Calu3 (cell line): ENCODE data around the gene LCN10. TPM values are rescaled to one million over a fixed set of nuclear protein-coding genes. Genes with fewer than 3 reads are reported as not detected.

Experiments used
- BruUV-seq: library from RNA; stranded (reverse); fragments of 400-500 nt; replicated peaks from 2 replicates; lab custom pipeline; 2021; lab: Mats Ljungman, UMichigan
- CTCF ChIA-PET: fragments of 300-600 bp; sonication (Branson Sonifier 250); formaldehyde crosslinking; loops from one replicate; lab custom pipeline; 2022; ENCODE audit warnings: antibody characterized with exemption; lab: Charles Lee
- DNase-seq: peaks from one replicate; pipeline ENCODE4 v3.0.0; 2022
- H3K27ac Mint-ChIP-seq: one replicate; pipeline ENCODE4 v1.8.0; 2022; ENCODE audit warnings: mixed read lengths; ENCODE audit not compliant: unreplicated experiment
- H3K27me3 Mint-ChIP-seq: one replicate; pipeline ENCODE4 v1.8.0; 2022; ENCODE audit warnings: mixed read lengths; ENCODE audit not compliant: unreplicated experiment
- H3K36me3 Mint-ChIP-seq: one replicate; pipeline ENCODE4 v1.8.0; 2022; ENCODE audit warnings: mild to moderate bottlenecking, moderate library complexity, mixed read lengths; ENCODE audit not compliant: insufficient read depth, unreplicated experiment
- H3K4me1 Mint-ChIP-seq: one replicate; pipeline ENCODE4 v1.8.0; 2022; ENCODE audit warnings: mild to moderate bottlenecking, low read depth, mixed read lengths; ENCODE audit not compliant: unreplicated experiment
- H3K4me3 Mint-ChIP-seq: one replicate; pipeline ENCODE4 v1.8.0; 2022; ENCODE audit warnings: mild to moderate bottlenecking, low read depth, moderate library complexity, mixed read lengths; ENCODE audit not compliant: unreplicated experiment
- H3K9me3 Mint-ChIP-seq: one replicate; pipeline ENCODE4 v1.8.0; 2022; ENCODE audit warnings: low read depth, mixed read lengths; ENCODE audit not compliant: unreplicated experiment
- intact Hi-C: fragments of 100-400 bp; cut with micrococcal nuclease; formaldehyde crosslinking; loops from one replicate; pipeline ENCODE4 v1.10.0; 2022; ENCODE audit not compliant: unreplicated experiment
- microRNA-seq: library from miRNA; unstranded; fragments of <30 nt; microRNA quantifications from one replicate; pipeline ENCODE4 v1.2.0, GENCODE V29; 2022
- total RNA-seq: library from RNA; stranded (reverse); gene quantifications from 2 replicates; pipeline ENCODE4 v1.2.3, GENCODE V29; 2022
- TF ChIP-seq, protein P1 (sequence below): fragments of 200-600 bp; IDR thresholded peaks from one replicate; pipeline ENCODE4 v1.8.0; 2022; ENCODE audit warnings: antibody characterized with exemption; ENCODE audit not compliant: unreplicated experiment

Gene LCN10
- total RNA-seq, 1 experiment from 2014 or later = 0.33 TPM

GRCh38 chr9:136690806-136691261, 51.9 kb downstream of the LCN10 start:
- CTCF ChIA-PET = no interaction called here
- TF ChIP-seq, protein P1, sequence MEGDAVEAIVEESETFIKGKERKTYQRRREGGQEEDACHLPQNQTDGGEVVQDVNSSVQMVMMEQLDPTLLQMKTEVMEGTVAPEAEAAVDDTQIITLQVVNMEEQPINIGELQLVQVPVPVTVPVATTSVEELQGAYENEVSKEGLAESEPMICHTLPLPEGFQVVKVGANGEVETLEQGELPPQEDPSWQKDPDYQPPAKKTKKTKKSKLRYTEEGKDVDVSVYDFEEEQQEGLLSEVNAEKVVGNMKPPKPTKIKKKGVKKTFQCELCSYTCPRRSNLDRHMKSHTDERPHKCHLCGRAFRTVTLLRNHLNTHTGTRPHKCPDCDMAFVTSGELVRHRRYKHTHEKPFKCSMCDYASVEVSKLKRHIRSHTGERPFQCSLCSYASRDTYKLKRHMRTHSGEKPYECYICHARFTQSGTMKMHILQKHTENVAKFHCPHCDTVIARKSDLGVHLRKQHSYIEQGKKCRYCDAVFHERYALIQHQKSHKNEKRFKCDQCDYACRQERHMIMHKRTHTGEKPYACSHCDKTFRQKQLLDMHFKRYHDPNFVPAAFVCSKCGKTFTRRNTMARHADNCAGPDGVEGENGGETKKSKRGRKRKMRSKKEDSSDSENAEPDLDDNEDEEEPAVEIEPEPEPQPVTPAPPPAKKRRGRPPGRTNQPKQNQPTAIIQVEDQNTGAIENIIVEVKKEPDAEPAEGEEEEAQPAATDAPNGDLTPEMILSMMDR = no peak
- H3K9me3 Mint-ChIP-seq = no peaks in the 10 kb centered on the region
- no peak overlapping the region for H3K27ac Mint-ChIP-seq
- intact Hi-C loops = no loop called here
- no peak overlapping the region for H3K4me3 Mint-ChIP-seq
- DNase-seq = no peak
- no peaks in the 10 kb centered on the region for H3K27me3 Mint-ChIP-seq
- BruUV-seq = no TSS peak
- peaks cover 25% of the 10 kb centered on the region for H3K4me1 Mint-ChIP-seq
- H3K36me3 Mint-ChIP-seq = peaks cover 29% of the 10 kb centered on the region

DNA sequence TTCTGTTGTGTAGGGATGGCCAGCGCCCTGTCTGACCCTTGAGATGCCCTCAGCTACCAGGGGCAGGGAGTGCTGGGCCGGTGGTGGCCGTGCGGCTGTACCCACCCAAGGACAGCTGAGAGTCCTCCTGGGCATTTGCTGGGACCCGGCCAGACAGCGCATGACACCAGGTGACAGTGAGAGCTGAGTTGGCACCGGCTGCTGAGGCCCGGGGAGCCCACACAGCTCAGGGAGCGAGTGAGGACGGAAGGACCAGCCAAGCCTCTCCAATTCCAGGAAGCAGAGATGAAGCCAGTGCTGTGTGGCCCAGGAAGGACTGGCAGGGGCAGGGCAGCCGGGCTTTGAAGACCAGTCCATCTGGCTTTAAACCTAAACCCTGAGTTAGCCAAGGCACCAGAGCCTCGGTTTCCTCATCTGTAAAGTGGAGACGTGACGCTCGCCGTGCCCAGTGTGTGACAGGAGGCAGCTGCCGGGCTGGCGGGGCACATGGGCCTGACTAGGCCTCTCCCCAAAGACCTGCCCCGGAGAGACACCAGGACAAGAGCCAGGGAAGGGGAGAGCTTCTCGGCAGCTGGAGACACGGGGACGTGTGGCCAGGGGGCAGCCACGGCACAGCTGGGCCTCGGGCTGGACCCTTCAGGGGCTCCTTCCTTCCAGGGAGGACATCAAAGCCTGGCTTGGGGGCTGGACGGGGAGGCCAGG, 52.5 kb downstream of the LCN10 start:
- CTCF ChIA-PET = no interaction called here
- H3K4me1 Mint-ChIP-seq = peaks cover 23% of the 10 kb centered on the region
- H3K4me3 Mint-ChIP-seq = no peak overlapping the region
- no TSS peak for BruUV-seq
- H3K27ac Mint-ChIP-seq = no peak overlapping the region
- no peaks in the 10 kb centered on the region for H3K27me3 Mint-ChIP-seq
- H3K9me3 Mint-ChIP-seq = no peaks in the 10 kb centered on the region
- H3K36me3 Mint-ChIP-seq = peaks cover 32% of the 10 kb centered on the region
- TF ChIP-seq, protein P1 = no peak
- intact Hi-C loops = no loop called here
- no peak for DNase-seq

DNA sequence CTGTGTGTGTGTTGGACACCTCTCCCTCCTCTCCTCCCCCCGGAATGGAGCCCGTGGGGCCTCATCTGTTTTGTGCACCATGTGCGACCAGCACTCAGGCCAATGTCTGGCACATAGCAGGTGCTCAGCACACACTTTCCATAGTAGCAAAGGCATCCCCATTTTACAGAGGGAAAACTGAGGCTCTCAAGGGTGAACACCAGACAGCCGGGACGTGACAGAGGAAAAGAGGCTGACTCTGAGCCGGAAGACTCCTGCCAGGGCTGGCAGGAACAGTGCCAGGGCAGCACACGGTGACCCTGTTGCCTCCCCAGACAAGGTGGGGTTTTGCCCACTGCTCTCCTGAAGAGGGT, 53.7 kb downstream of the LCN10 start:
- TF ChIP-seq, protein P1 = no peak
- H3K4me3 Mint-ChIP-seq = no peak overlapping the region
- DNase-seq = no peak
- H3K27ac Mint-ChIP-seq = no peak overlapping the region
- H3K4me1 Mint-ChIP-seq = peaks cover 18% of the 10 kb centered on the region
- no TSS peak for BruUV-seq
- H3K9me3 Mint-ChIP-seq = no peaks in the 10 kb centered on the region
- intact Hi-C loops = no loop called here
- no peaks in the 10 kb centered on the region for H3K27me3 Mint-ChIP-seq
- CTCF ChIA-PET = no interaction called here
- H3K36me3 Mint-ChIP-seq = peaks cover 30% of the 10 kb centered on the region

- no peak overlapping the region for H3K4me3 Mint-ChIP-seq
- CTCF ChIA-PET = no interaction called here
Measured at GRCh38 chr9:136688274-136689107, 54.2 kb downstream of the LCN10 start.

More at GRCh38 chr9:136688274-136689107, 54.2 kb downstream of the LCN10 start:
- Mint-ChIP-seq H3K27me3 (no peaks in the 10 kb centered on the region), H3K9me3 (no peaks in the 10 kb centered on the region), H3K36me3 (peaks cover 29% of the 10 kb centered on the region), H3K27ac (no peak overlapping the region), H3K4me1 (peaks cover 15% of the 10 kb centered on the region)
- no peak for DNase-seq
- intact Hi-C loops = no loop called here
- BruUV-seq = no TSS peak
- TF ChIP-seq, protein P1 = no peak

Small RNA genes within 50 kb of the gene (microRNA-seq; reads per million reads assigned to microRNA genes)
- not detected for gene MIR6722

Other genes with a start within 250 kb of the LCN10 start
- gene NOTCH1, start 196.9 kb downstream of the LCN10 start, total RNA-seq = 11.7 and 17.7 TPM in 2 replicates
- gene EGFL7, start 80.0 kb downstream of the LCN10 start, total RNA-seq = 1.2 and 1.3 TPM in 2 replicates
- 40.4 and 45.4 TPM in 2 replicates for gene AGPAT2, start 55.5 kb downstream of the LCN10 start, total RNA-seq
- gene DIPK1B, start 30.4 kb downstream of the LCN10 start, total RNA-seq = 4.0 TPM in 2 replicates
- not detected in 2 replicates for gene LCN6, start 5.6 kb upstream of the LCN10 start, total RNA-seq
- gene LCN8, start 15.3 kb upstream of the LCN10 start, total RNA-seq = not detected in 2 replicates
- gene LCN15, start 21.6 kb upstream of the LCN10 start, total RNA-seq = not detected in 2 replicates
- 64.1 and 75.8 TPM in 2 replicates for gene TMEM141, start 48.4 kb upstream of the LCN10 start, total RNA-seq
- gene CCDC183, start 53.4 kb upstream of the LCN10 start, total RNA-seq = 0.38 TPM in 1 of 2 replicates, not detected in the other
- 68.9 and 72.4 TPM in 2 replicates for gene RABL6, start 65.0 kb upstream of the LCN10 start, total RNA-seq
- gene AJM1, start 99.5 kb upstream of the LCN10 start, total RNA-seq = 2.9 and 3.2 TPM in 2 replicates
- 44.1 and 48.7 TPM in 2 replicates for gene PHPT1, start 106.5 kb upstream of the LCN10 start, total RNA-seq
- 3.1 and 3.6 TPM in 2 replicates for gene MAMDC4, start 109.4 kb upstream of the LCN10 start, total RNA-seq
- 233 and 238 TPM in 2 replicates for gene EDF1, start 123.4 kb upstream of the LCN10 start, total RNA-seq
- 47.8 and 50.5 TPM in 2 replicates for gene TRAF2, start 143.6 kb upstream of the LCN10 start, total RNA-seq
- 49.9 and 50.8 TPM in 2 replicates for gene FBXW5, start 201.8 kb upstream of the LCN10 start, total RNA-seq
- gene C8G, start 202.3 kb upstream of the LCN10 start, total RNA-seq = 3.9 and 4.0 TPM in 2 replicates
- gene LCN12, start 209.3 kb upstream of the LCN10 start, total RNA-seq = 3.8 and 3.9 TPM in 2 replicates
- not detected in 2 replicates for gene PTGDS, start 234.6 kb upstream of the LCN10 start, total RNA-seq
- 0.22 TPM in 1 of 2 replicates, not detected in the other for gene LCNL1, start 240.1 kb upstream of the LCN10 start, total RNA-seq
- gene PAXX, start 249.5 kb upstream of the LCN10 start, total RNA-seq = 38.3 and 43.7 TPM in 2 replicates